K562 (cell line): ENCODE results near the gene C1orf122. TPM values are rescaled to one million over a fixed set of nuclear protein-coding genes. Genes with fewer than 3 reads are reported as not detected.
A peak's percentile ranks its signal among the peaks of the same experiment; 100 is the strongest.

Source experiments
- ATF2 ChIP-seq: sonication (generic); formaldehyde crosslinking; IDR thresholded peaks from 2 replicates; pipeline ENCODE4 v1.8.1; 2022; ENCODE audit warnings: missing genetic modification reagents
- ETV5 ChIP-seq: sonication (generic); formaldehyde crosslinking; IDR thresholded peaks from 2 replicates; pipeline ENCODE4 v1.4.0; 2020; ENCODE audit warnings: low read depth, mild to moderate bottlenecking, missing genetic modification reagents
- FOXJ3 ChIP-seq: sonication (generic); formaldehyde crosslinking; IDR thresholded peaks from 2 replicates; pipeline ENCODE4 v1.4.0; 2020; ENCODE audit warnings: mild to moderate bottlenecking, missing genetic modification reagents
- FOXP1 ChIP-seq: sonication (generic); formaldehyde crosslinking; IDR thresholded peaks from 2 replicates; pipeline ENCODE4 v1.8.0; 2022; ENCODE audit warnings: mild to moderate bottlenecking, missing genetic modification reagents
- GATA2 ChIP-seq: sonication (generic); formaldehyde crosslinking; IDR thresholded peaks from 2 replicates; pipeline ENCODE4 v1.4.0; 2020; ENCODE audit warnings: mild to moderate bottlenecking, missing genetic modification reagents
- HDAC1 ChIP-seq, 2 experiments: fragments of 450-650 bp; IDR thresholded peaks; 2 replicates each; pipeline ENCODE4 v1.6.1; 2016 to 2017; ENCODE audit warnings: inconsistent platforms in 1 of 2, mild to moderate bottlenecking in 1 of 2, moderate library complexity in 1 of 2
- MGA ChIP-seq: fragments of 450-650 bp; IDR thresholded peaks from 2 replicates; pipeline ENCODE4 v1.6.1; 2016; ENCODE audit warnings: mild to moderate bottlenecking, moderate library complexity
- NFE2 ChIP-seq: IDR thresholded peaks from 2 replicates; pipeline ENCODE4 v1.6.1; 2014; ENCODE audit warnings: antibody characterized with exemption, low read depth
- PPARD ChIP-seq: fragments of 250-450 bp; sonication (Bioruptor Pico); IDR thresholded peaks from 2 replicates; pipeline ENCODE4 v1.8.0; 2022; ENCODE audit warnings: inconsistent platforms, mild to moderate bottlenecking, moderate library complexity
- RBM22 ChIP-seq: fragments of 200-400 bp; formaldehyde crosslinking; IDR thresholded peaks from 2 replicates; pipeline ENCODE4 v1.6.1; 2018; ENCODE audit warnings: low read length, low read depth; ENCODE audit not compliant: poor library complexity, severe bottlenecking
- SNIP1 ChIP-seq: fragments of 450-650 bp; IDR thresholded peaks from 2 replicates; pipeline ENCODE4 v1.7.1; 2017; ENCODE audit warnings: low read depth, mild to moderate bottlenecking
- TFAP4 ChIP-seq: sonication (generic); formaldehyde crosslinking; IDR thresholded peaks from 2 replicates; pipeline ENCODE4 v1.8.0; 2022; ENCODE audit warnings: missing genetic modification reagents, mild to moderate bottlenecking, moderate library complexity, borderline replicate concordance
- ZBTB2 ChIP-seq: fragments of 450-650 bp; IDR thresholded peaks from 2 replicates; pipeline ENCODE4 v1.6.1; 2016; ENCODE audit warnings: antibody characterized with exemption
- polyA plus RNA-seq, 8 experiments: library from polyadenylated mRNA; depleted of rRNA in 4 of 8; stranded (reverse) in 5 of 8; unstranded in 3 of 8; fragments of >200 nt; fragmentation: Nextera tagmentation in 2 of 8; fragmentation: Illumina TruSeq in 1 of 8; extraction: Ambion mirVana in 2 of 8; extraction: Trizol in 1 of 8; gene quantifications; 2 replicates each; pipeline versions ENCODE4 v1.2.1 to v1.2.3, GENCODE V29; 2011 to 2014; ENCODE audit warnings: inconsistent platforms in 1 of 8, missing spikeins in 1 of 8
- total RNA-seq, 7 experiments: library from RNA; depleted of rRNA in 6 of 7; stranded (reverse); fragments of >200 nt in 6 of 7; fragmentation: Illumina TruSeq in 2 of 7; extraction: Trizol in 2 of 7; gene quantifications; 2 replicates each; pipeline versions ENCODE4 v1.2.1 to v1.2.3, GENCODE V29; 2011 to 2021; ENCODE audit warnings: low replicate concordance in 1 of 7

The C1orf122 gene
- total and polyA plus RNA-seq, 9 of the 15 experiments (the other 6 are each of a cell fraction or from before 2014, with no cell fraction given): 3.6 to 70.9 (median 17.3) TPM

- peak; percentile 91 for TF ChIP-seq TFAP4 (CRISPR knock-in tag)
- TF ChIP-seq ATF2 (CRISPR knock-in tag): peak; percentile 96
- TF ChIP-seq PPARD (CRISPR knock-in tag): no peak
- TF ChIP-seq MGA: no peak
- TF ChIP-seq SNIP1: no peak
- TF ChIP-seq GATA2 (CRISPR knock-in tag): peak; percentile 84
- peak in 1 of 2 experiments; percentile 95; a peak in 2 of 4 replicates for TF ChIP-seq HDAC1 (IDR thresholded peaks at IDR 0.05)
- TF ChIP-seq ZBTB2: no peak
- no peak for TF ChIP-seq NFE2
- TF ChIP-seq RBM22: no peak
- peak; percentile 99 for TF ChIP-seq FOXP1 (CRISPR knock-in tag)
- peak; percentile 98 for TF ChIP-seq ETV5 (CRISPR knock-in tag)
- TF ChIP-seq FOXJ3: peak; percentile 97
Measured at GRCh38 chr1:37764414-37764825, 43.2 kb upstream of the C1orf122 start (continued).
